ENCODE measurements around the gene HLX.

HLX gene

GRCh38 chr1:220896092-220896491 is 16.8 kb downstream of the HLX start:
- no peak for DNase-seq (ENCODE audit: low read depth)

GRCh38 chr1:220900842-220901241 is 21.6 kb downstream of the HLX start:
- DNase-seq (ENCODE audit: low read depth): no peak

GRCh38 chr1:220901881-220902280 is 22.6 kb downstream of the HLX start:
- DNase-seq (ENCODE audit: low read depth): no peak

- no peak for DNase-seq (ENCODE audit: low read depth)
Measured at GRCh38 chr1:220902916-220903315, 23.7 kb downstream of the HLX start.

GRCh38 chr1:220904876-220905275 is 25.6 kb downstream of the HLX start:
- DNase-seq (ENCODE audit: low read depth): no peak

GRCh38 chr1:220905650-220906560 is 26.7 kb downstream of the HLX start:
- DNase-seq (ENCODE audit: low read depth): peak; percentile 47

GRCh38 chr1:220906561-220907334 is 27.5 kb downstream of the HLX start:
- peak; percentile 48 for DNase-seq (ENCODE audit: low read depth)

- DNase-seq (ENCODE audit: low read depth): peak; percentile 48
Measured at GRCh38 chr1:220908757-220909156, 29.5 kb downstream of the HLX start.

GRCh38 chr1:220910021-220910420 is 30.8 kb downstream of the HLX start:
- DNase-seq (ENCODE audit: low read depth): no peak

GRCh38 chr1:220914283-220915116 is 35.3 kb downstream of the HLX start:
- no peak for DNase-seq (ENCODE audit: low read depth)

GRCh38 chr1:220915117-220915440 is 35.8 kb downstream of the HLX start:
- DNase-seq (ENCODE audit: low read depth): no peak

GRCh38 chr1:220915954-220916353 is 36.7 kb downstream of the HLX start:
- no peak for DNase-seq (ENCODE audit: low read depth)

GRCh38 chr1:220917101-220917500 is 37.9 kb downstream of the HLX start:
- DNase-seq (ENCODE audit: low read depth): no peak

- DNase-seq (ENCODE audit: low read depth): no peak
Measured at GRCh38 chr1:220917535-220918209, 38.4 kb downstream of the HLX start.

- DNase-seq (ENCODE audit: low read depth): no peak
Measured at GRCh38 chr1:220918285-220918951, 39.2 kb downstream of the HLX start.

- DNase-seq (ENCODE audit: low read depth): no peak
Measured at GRCh38 chr1:220920967-220921366, 41.7 kb downstream of the HLX start.

GRCh38 chr1:220921498-220921897 is 42.3 kb downstream of the HLX start:
- DNase-seq (ENCODE audit: low read depth): no peak

- no peak for DNase-seq (ENCODE audit: low read depth)
Measured at GRCh38 chr1:220921971-220922635, 42.9 kb downstream of the HLX start.

- no peak for DNase-seq (ENCODE audit: low read depth)
Measured at GRCh38 chr1:220922951-220923350, 43.7 kb downstream of the HLX start.

- no peak for DNase-seq (ENCODE audit: low read depth)
Measured at GRCh38 chr1:220924331-220924970, 45.2 kb downstream of the HLX start.

All from ELR (cell line).